Tibial nerve (tissue), 4 donors: ENCODE measurements around the gene YTHDF1. TPM values are rescaled to one million over a fixed set of nuclear protein-coding genes. Genes with fewer than 3 reads are reported as not detected.

Experiments
- DNase-seq, 2 donors: peaks; one replicate each; pipeline ENCODE4 v3.0.0-alpha.2; 2019; ENCODE audit warnings: low spot score in 2 of 2
- H3K27ac ChIP-seq, 4 donors: fragments of 200-600 bp; sonication (generic) in 3 of 4; one replicate each; pipeline ENCODE4 v1.5.1; 2017 to 2019; ENCODE audit warnings: mild to moderate bottlenecking in 1 of 4
- H3K27me3 ChIP-seq, 2 donors: fragments of 200-600 bp; sonication (generic) in 1 of 2; one replicate each; pipeline versions ENCODE4 v1.5.1 to v1.6.0; 2017 to 2019
- H3K36me3 ChIP-seq, 3 donors: fragments of 200-600 bp; sonication (generic); one replicate each; pipeline ENCODE4 v1.5.1; 2018 to 2019
- H3K4me1 ChIP-seq, 4 donors: fragments of 200-600 bp; sonication (generic) in 3 of 4; one replicate each; pipeline ENCODE4 v1.5.1; 2017 to 2019
- H3K4me3 ChIP-seq, 4 donors: fragments of 200-600 bp; sonication (generic) in 3 of 4; one replicate each; pipeline ENCODE4 v1.5.1; 2017 to 2019; ENCODE audit warnings: mild to moderate bottlenecking in 1 of 4, moderate library complexity in 1 of 4
- H3K9me3 ChIP-seq, 4 donors: fragments of 200-600 bp; sonication (generic) in 3 of 4; one replicate each; pipeline ENCODE4 v1.5.1; 2017 to 2019
- CTCF ChIP-seq, 5 experiments: fragments of 200-600 bp in 3 of 5; fragments of 450-650 bp in 2 of 5; sonication (generic) in 3 of 5; IDR thresholded peaks; one replicate each; pipeline ENCODE4 v1.5.1; 2016 to 2019; ENCODE audit warnings: antibody characterized with exemption in 5 of 5, mild to moderate bottlenecking in 3 of 5, moderate library complexity in 2 of 5
- EP300 ChIP-seq, 2 donors: sonication (generic); formaldehyde crosslinking; IDR thresholded peaks; one replicate each; pipeline ENCODE4 v1.6.1; 2017; ENCODE audit warnings: antibody characterized with exemption in 2 of 2, mild to moderate bottlenecking in 1 of 2
- POLR2A ChIP-seq, 2 donors: fragments of 450-650 bp; IDR thresholded peaks; one replicate each; pipeline ENCODE4 v1.6.1; 2017; ENCODE audit warnings: antibody characterized with exemption in 2 of 2, mild to moderate bottlenecking in 2 of 2, moderate library complexity in 2 of 2
- WGBS, 2 donors: methylation state at CpG; one replicate each; pipeline ENCODE4 v1.1.5; 2018; 5-methylcytosine and 5-hydroxymethylcytosine counted together
- total RNA-seq, 4 donors: library from RNA; depleted of rRNA; stranded (reverse); fragments of >200 nt; gene quantifications; one replicate each; pipeline ENCODE4 v1.1.0, GENCODE V29; 2016

The YTHDF1 gene
- total RNA-seq, 4 donors from 2014 or later = 20.7 to 25.5 (median 23.3) TPM

- DNase-seq = no peak
- H3K27me3 ChIP-seq = peaks cover 0 to 6% of the 10 kb centered on the region in 2 donors
- H3K4me3 ChIP-seq = no peak overlapping the region
- TF ChIP-seq EP300 (IDR thresholded peaks at IDR 0.05) (no peak), POLR2A (IDR thresholded peaks at IDR 0.05) (no peak), CTCF (IDR thresholded peaks at IDR 0.05) (no peak)
- H3K27ac ChIP-seq = peak overlapping the region in 1 of 4 donors; percentile 38
- WGBS, 2 donors = 65 to 100% methylated on average over 2 to 3 of the region's 3 CpGs
- H3K9me3 ChIP-seq = no peaks in the 10 kb centered on the region
- no peaks in the 10 kb centered on the region for H3K36me3 ChIP-seq
- H3K4me1 ChIP-seq = peaks cover 0 to 23% (median 4%) of the 10 kb centered on the region in 4 donors
Observed at GRCh38 chr20:63233061-63233344, 17.1 kb upstream of the YTHDF1 start.

GRCh38 chr20:63232235-63233060 is 16.5 kb upstream of the YTHDF1 start:
- H3K27ac ChIP-seq = peak overlapping the region in 1 of 4 donors; percentile 38
- WGBS, 2 donors = 43 to 49% methylated on average over 12 to 17 of the region's 18 CpGs
- H3K4me3 ChIP-seq = no peak overlapping the region
- H3K9me3 ChIP-seq = no peaks in the 10 kb centered on the region
- H3K27me3 ChIP-seq = peaks cover 0 to 6% of the 10 kb centered on the region in 2 donors
- DNase-seq = no peak
- TF ChIP-seq CTCF (IDR thresholded peaks at IDR 0.05) (no peak), POLR2A (IDR thresholded peaks at IDR 0.05) (no peak), EP300 (IDR thresholded peaks at IDR 0.05) (no peak)
- peaks cover 0 to 23% (median 4%) of the 10 kb centered on the region in 4 donors for H3K4me1 ChIP-seq
- H3K36me3 ChIP-seq = no peaks in the 10 kb centered on the region

- H3K36me3 ChIP-seq = no peaks in the 10 kb centered on the region
- H3K27ac ChIP-seq = peak overlapping the region; percentile 30 to 75 (median 60)
- no peaks in the 10 kb centered on the region for H3K9me3 ChIP-seq
- H3K4me1 ChIP-seq = peaks cover 0 to 21% (median 4%) of the 10 kb centered on the region in 4 donors
- WGBS, 2 donors = 10 to 11% methylated on average over 14 to 17 of the region's 17 CpGs
- no peak overlapping the region for H3K4me3 ChIP-seq
- DNase-seq = peak in 1 of 2 donors; percentile 38
- peaks cover 0 to 6% of the 10 kb centered on the region in 2 donors for H3K27me3 ChIP-seq
- TF ChIP-seq CTCF (IDR thresholded peaks at IDR 0.05) (peak; percentile 16 to 68 (median 45)), POLR2A (IDR thresholded peaks at IDR 0.05) (no peak)
Observed at GRCh38 chr20:63230800-63231268, 14.9 kb upstream of the YTHDF1 start.

- TF ChIP-seq CTCF (IDR thresholded peaks at IDR 0.05) = no peak
- TF ChIP-seq EP300 (IDR thresholded peaks at IDR 0.05) = no peak
- no peak for TF ChIP-seq POLR2A (IDR thresholded peaks at IDR 0.05)
- Histone ChIP-seq H3K4me1 (peaks cover 0 to 20% (median 4%) of the 10 kb centered on the region in 4 donors), H3K27ac (no peak overlapping the region), H3K36me3 (no peaks in the 10 kb centered on the region), H3K9me3 (no peaks in the 10 kb centered on the region), H3K4me3 (no peak overlapping the region), H3K27me3 (peaks cover 0 to 6% of the 10 kb centered on the region in 2 donors)
- 64 to 74% methylated on average over 13 of the region's 13 CpGs for WGBS, 2 donors
- no peak for DNase-seq
Observed at GRCh38 chr20:63228806-63229205, 12.9 kb upstream of the YTHDF1 start.

- DNase-seq = no peak
- no peak overlapping the region for H3K4me3 ChIP-seq
- no peak overlapping the region for H3K27ac ChIP-seq
- H3K36me3 ChIP-seq = no peaks in the 10 kb centered on the region
- TF ChIP-seq CTCF (IDR thresholded peaks at IDR 0.05) = no peak
- TF ChIP-seq EP300 (IDR thresholded peaks at IDR 0.05) = no peak
- TF ChIP-seq POLR2A (IDR thresholded peaks at IDR 0.05) = no peak
- H3K27me3 ChIP-seq = peaks cover 0 to 10% of the 10 kb centered on the region in 2 donors
- peaks cover 0 to 20% (median 4%) of the 10 kb centered on the region in 4 donors for H3K4me1 ChIP-seq
- H3K9me3 ChIP-seq = no peaks in the 10 kb centered on the region
- WGBS, 2 donors = 95 to 96% methylated on average over 5 of the region's 5 CpGs
Observed at GRCh38 chr20:63227260-63227659, 11.3 kb upstream of the YTHDF1 start.
